ENCODE results near the gene CACNA1C. TPM values are rescaled to one million over a fixed set of nuclear protein-coding genes. Genes with fewer than 3 reads are reported as not detected.

CACNA1C gene
- total RNA-seq, 2 donors from 2014 or later, result 0.86 to 6.3 TPM

DNA sequence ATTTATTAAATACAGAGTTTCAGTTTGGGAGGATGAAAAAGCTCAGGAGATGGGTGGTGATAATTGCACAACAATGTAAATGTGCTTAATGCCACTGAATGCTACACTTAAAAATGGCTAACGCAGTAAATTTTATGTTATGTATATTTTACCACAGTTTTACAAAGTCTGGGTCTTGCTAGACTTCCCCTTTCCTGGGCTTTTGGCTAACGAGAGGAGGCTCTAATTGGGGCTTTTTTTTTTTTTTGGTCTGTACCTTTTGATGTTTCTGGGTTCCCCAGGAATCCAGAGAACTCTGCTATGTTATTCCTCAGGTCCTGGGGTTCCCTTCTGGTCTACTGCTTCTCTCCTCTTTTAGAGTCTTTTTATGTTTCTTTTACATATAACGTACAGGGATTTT lies 355.5 kb downstream of the CACNA1C start:
- DNase-seq, result no peak
- Histone ChIP-seq H3K27ac (ENCODE audit: low read depth, low read length) (no peak overlapping the region), H3K4me3 (ENCODE audit: low read length) (no peak overlapping the region), H3K27me3 (ENCODE audit: control insufficient read depth, insufficient read depth, low read length, poor library complexity, severe bottlenecking) (no peaks in the 10 kb centered on the region), H3K36me3 (ENCODE audit: control insufficient read depth, insufficient read depth, low read length) (no peaks in the 10 kb centered on the region), H3K9me3 (ENCODE audit: control insufficient read depth, low read length) (no peaks in the 10 kb centered on the region), H3K4me1 (ENCODE audit: control insufficient read depth, insufficient read depth, low read length) (no peaks in the 10 kb centered on the region), H3K9ac (ENCODE audit: extremely low read depth, low read length, poor library complexity, severe bottlenecking) (no peak overlapping the region)
- 97% methylated on average over 3 of the region's 3 CpGs; no CpG with 5 or more reads in 1 of the 2 experiments for WGBS, 2 experiments (ENCODE audit: insufficient coverage in 1 of 2, insufficient read length in 1 of 2)
- Mint-ChIP-seq H3K9me3 (no peaks in the 10 kb centered on the region), H3K27ac (no peak overlapping the region), H3K36me3 (ENCODE audit: low read depth) (no peaks in the 10 kb centered on the region), H3K27me3 (ENCODE audit: insufficient read depth) (peaks cover 8% of the 10 kb centered on the region), H3K4me1 (peaks cover 18% of the 10 kb centered on the region), H3K4me3 (no peak overlapping the region)
- no peak for TF ChIP-seq CTCF (conservative IDR thresholded peaks at IDR 0.05)

- 85% methylated on average over 13 to 21 of the region's 21 CpGs for WGBS, 2 experiments (ENCODE audit: insufficient coverage in 1 of 2, insufficient read length in 1 of 2)
- TF ChIP-seq CTCF (conservative IDR thresholded peaks at IDR 0.05), result no peak
- H3K27me3 ChIP-seq (ENCODE audit: control insufficient read depth, insufficient read depth, low read length, poor library complexity, severe bottlenecking), result no peaks in the 10 kb centered on the region
- no peak overlapping the region for H3K27ac ChIP-seq (ENCODE audit: low read depth, low read length)
- no peaks in the 10 kb centered on the region for H3K4me1 ChIP-seq (ENCODE audit: control insufficient read depth, insufficient read depth, low read length)
- Mint-ChIP-seq H3K27me3 (ENCODE audit: insufficient read depth) (peaks cover 8% of the 10 kb centered on the region), H3K4me1 (peaks cover 18% of the 10 kb centered on the region), H3K27ac (no peak overlapping the region), H3K4me3 (no peak overlapping the region), H3K9me3 (no peaks in the 10 kb centered on the region), H3K36me3 (ENCODE audit: low read depth) (no peaks in the 10 kb centered on the region)
- H3K9ac ChIP-seq (ENCODE audit: extremely low read depth, low read length, poor library complexity, severe bottlenecking), result no peak overlapping the region
- DNase-seq, result no peak
- no peak overlapping the region for H3K4me3 ChIP-seq (ENCODE audit: low read length)
- H3K9me3 ChIP-seq (ENCODE audit: control insufficient read depth, low read length), result no peaks in the 10 kb centered on the region
- no peaks in the 10 kb centered on the region for H3K36me3 ChIP-seq (ENCODE audit: control insufficient read depth, insufficient read depth, low read length)
These were observed 357.0 kb downstream of the CACNA1C start for GRCh38 chr12:2409656-2410265.

- no peak overlapping the region for H3K27ac ChIP-seq (ENCODE audit: low read depth, low read length)
- H3K27me3 ChIP-seq (ENCODE audit: control insufficient read depth, insufficient read depth, low read length, poor library complexity, severe bottlenecking), result no peaks in the 10 kb centered on the region
- Mint-ChIP-seq H3K27ac (no peak overlapping the region), H3K9me3 (no peaks in the 10 kb centered on the region), H3K27me3 (ENCODE audit: insufficient read depth) (peaks cover 8% of the 10 kb centered on the region), H3K4me1 (peaks cover 18% of the 10 kb centered on the region), H3K36me3 (ENCODE audit: low read depth) (no peaks in the 10 kb centered on the region), H3K4me3 (no peak overlapping the region)
- DNase-seq, result no peak
- 94 to 95% methylated on average over 3 to 10 of the region's 10 CpGs for WGBS, 2 experiments (ENCODE audit: insufficient coverage in 1 of 2, insufficient read length in 1 of 2)
- H3K9ac ChIP-seq (ENCODE audit: extremely low read depth, low read length, poor library complexity, severe bottlenecking), result no peak overlapping the region
- no peaks in the 10 kb centered on the region for H3K4me1 ChIP-seq (ENCODE audit: control insufficient read depth, insufficient read depth, low read length)
- H3K9me3 ChIP-seq (ENCODE audit: control insufficient read depth, low read length), result no peaks in the 10 kb centered on the region
- no peaks in the 10 kb centered on the region for H3K36me3 ChIP-seq (ENCODE audit: control insufficient read depth, insufficient read depth, low read length)
- TF ChIP-seq CTCF (conservative IDR thresholded peaks at IDR 0.05), result no peak
- H3K4me3 ChIP-seq (ENCODE audit: low read length), result no peak overlapping the region
These were observed 357.7 kb downstream of the CACNA1C start for GRCh38 chr12:2410496-2410895.

All from endodermal cell (in vitro differentiated cells).